Kidney (tissue), 14 donors: ENCODE data around the gene CALCOCO1. TPM values are rescaled to one million over a fixed set of nuclear protein-coding genes. Genes with fewer than 3 reads are reported as not detected.
A peak's percentile ranks its signal among the peaks of the same experiment; 100 is the strongest.
"Not testable (repeated sequence)": the region's sequence is repeated elsewhere in the genome, so short reads cannot be mapped to it uniquely, and the experiment has no call there.

ENCODE experiments used
- DNase-seq, 5 donors: peaks; one replicate each; pipeline ENCODE4 v3.0.0-alpha.2; 2013 to 2020
- FAIRE-seq: peaks from 2 replicates; lab custom pipeline; 2012; peaks lifted over from hg19 to GRCh38; lab: Jason Lieb, UNC
- H3K27ac ChIP-seq, 2 donors: one replicate each; pipeline ENCODE4 v1.7.0; 2013; ENCODE audit warnings: low read depth in 2 of 2, low read length in 2 of 2, inconsistent platforms in 1 of 2
- H3K27me3 ChIP-seq: one replicate; pipeline ENCODE4 v1.7.1; 2013; ENCODE audit warnings: low read length, inconsistent platforms; ENCODE audit not compliant: control insufficient read depth, insufficient read depth
- H3K36me3 ChIP-seq, 3 donors: one replicate each; pipeline versions ENCODE4 v1.7.0 to v1.7.1; 2013; ENCODE audit warnings: low read length in 3 of 3, control low read depth in 1 of 3, inconsistent platforms in 1 of 3; ENCODE audit not compliant: insufficient read depth in 3 of 3, control insufficient read depth in 2 of 3
- H3K4me1 ChIP-seq, 3 donors: one replicate each; pipeline versions ENCODE4 v1.7.0 to v1.7.1; 2013; ENCODE audit warnings: low read length in 3 of 3, inconsistent platforms in 1 of 3, low read depth in 1 of 3; ENCODE audit not compliant: control insufficient read depth in 2 of 3, insufficient read depth in 2 of 3
- H3K4me3 ChIP-seq, 3 donors: one replicate each; pipeline versions ENCODE4 v1.7.0 to v1.8.1; 2013; ENCODE audit warnings: low read length in 3 of 3, control low read depth in 1 of 3, inconsistent platforms in 1 of 3
- H3K9ac ChIP-seq, 3 donors: one replicate each; pipeline versions ENCODE4 v1.7.0 to v1.7.1; 2013; ENCODE audit warnings: low read length in 3 of 3, control low read depth in 1 of 3, inconsistent platforms in 1 of 3
- H3K9me3 ChIP-seq, 3 donors: one replicate each; pipeline versions ENCODE4 v1.7.0 to v1.7.1; 2013; ENCODE audit warnings: low read length in 3 of 3, control low read depth in 1 of 3, inconsistent platforms in 1 of 3; ENCODE audit not compliant: control insufficient read depth in 2 of 3, insufficient read depth in 1 of 3
- CTCF ChIP-seq: IDR thresholded peaks from 3 replicates; pipeline ENCODE4 v1.5.1; 2012; ENCODE audit warnings: mild to moderate bottlenecking, moderate library complexity, borderline replicate concordance; ENCODE audit not compliant: insufficient read depth; ENCODE audit errors: extremely low read depth
- intact Hi-C: fragments of 100-400 bp; cut with DNase I; formaldehyde crosslinking; loops from one replicate; pipeline ENCODE4 v1.11.1; 2022
- polyA plus RNA-seq: library from polyadenylated mRNA; stranded (reverse); fragments of 350-450 nt; fragmentation: Illumina TruSeq; extraction: RNeasy Lipid Tissue Mini Kit (QIAGEN cat#74804); gene quantifications from one replicate; pipeline ENCODE4 v1.2.3, GENCODE V29; 2014; ENCODE audit warnings: low read depth, low replicate concordance; ENCODE audit not compliant: insufficient read depth
- total RNA-seq: library from RNA; stranded (reverse); fragmentation: NEBNext Ultra II Directional; extraction: Animal tissue kit (Norgen Biotek cat#: 25700); gene quantifications from one replicate; pipeline ENCODE4 v1.2.1, GENCODE V29; 2021
- donor health status: control.
- donor health status: control.
- donor health status: control.
- donor health status: control.
- donor health status: control.
- donor health status: DM: yes; HTN: yes; CAD: no.
- donor health status: Normal renal cell carcinoma (clear cell type).

The CALCOCO1 gene
- total and polyA plus RNA-seq, 2 donors from 2014 or later: 82.2 to 109 TPM

GRCh38 chr12:53683494-53683893 is 43.8 kb downstream of the CALCOCO1 start:
- no peaks in the 10 kb centered on the region for H3K9me3 ChIP-seq
- no peak overlapping the region for H3K27ac ChIP-seq
- FAIRE-seq (no peak), DNase-seq (no peak)
- no peaks in the 10 kb centered on the region for H3K27me3 ChIP-seq
- H3K4me3 ChIP-seq: no peak overlapping the region
- TF ChIP-seq CTCF: no peak
- H3K36me3 ChIP-seq: no peaks in the 10 kb centered on the region
- peaks cover 0 to 4% (median 0%) of the 10 kb centered on the region in 3 donors for H3K4me1 ChIP-seq
- intact Hi-C loops: no loop called here
- H3K9ac ChIP-seq: no peak overlapping the region

- DNase-seq, FAIRE-seq, H3K27ac ChIP-seq, H3K4me1 ChIP-seq, H3K4me3 ChIP-seq, intact Hi-C loops, H3K27me3 ChIP-seq, H3K36me3 ChIP-seq, H3K9me3 ChIP-seq, H3K9ac ChIP-seq: not testable (repeated sequence)
Observed at GRCh38 chr12:53680061-53680460, 47.2 kb downstream of the CALCOCO1 start.

- no peak for FAIRE-seq
- intact Hi-C loops: no loop called here
- no peaks in the 10 kb centered on the region for H3K36me3 ChIP-seq
- peaks cover 0 to 12% (median 7%) of the 10 kb centered on the region in 3 donors for H3K4me1 ChIP-seq
- H3K9me3 ChIP-seq: no peaks in the 10 kb centered on the region
- TF ChIP-seq CTCF: no peak
- H3K27ac ChIP-seq: peak overlapping the region; percentile 55 to 95
- peak overlapping the region in 2 of 3 donors; percentile 17 to 43 for H3K9ac ChIP-seq
- H3K27me3 ChIP-seq: no peaks in the 10 kb centered on the region
- peak overlapping the region; percentile 18 to 80 (median 32) for H3K4me3 ChIP-seq
- peak in 3 of 5 donors; percentile 25 to 74 (median 48) for DNase-seq
Observed at GRCh38 chr12:53677800-53678148, 49.5 kb downstream of the CALCOCO1 start.

- FAIRE-seq: no peak
- intact Hi-C loops: no loop called here
- TF ChIP-seq CTCF: no peak
- Histone ChIP-seq H3K4me1 (peaks cover 0 to 12% (median 7%) of the 10 kb centered on the region in 3 donors), H3K36me3 (peaks cover 0 to 4% (median 3%) of the 10 kb centered on the region in 3 donors), H3K9ac (peak overlapping the region in 2 of 3 donors; percentile 17 to 90), H3K27ac (peak overlapping the region; percentile 95 to 96), H3K4me3 (peak overlapping the region; percentile 61 to 80 (median 79)), H3K27me3 (no peaks in the 10 kb centered on the region), H3K9me3 (no peaks in the 10 kb centered on the region)
- DNase-seq: peak; percentile 74 to 89 (median 80)
Observed at GRCh38 chr12:53677016-53677799, 50.0 kb downstream of the CALCOCO1 start.
